Natural killer cell treated with Interleukin-12 subunit alpha and Interleukin-12 subunit beta and Interleukin-15 and Interleukin-18, amount 100 ng/mL, for 72 hours (primary cell): ENCODE measurements around the gene TM2D1. TPM values are rescaled to one million over a fixed set of nuclear protein-coding genes. Genes with fewer than 3 reads are reported as not detected.

Experiments
- ATAC-seq, 2 donors: fragments of 150-1000 bp; cut with Tn5 transposase in 1 of 2; sonication (Bioruptor Pico), chemical (Tn5 transposase) in 1 of 2; 2 replicates each; pipeline ENCODE4 v1.10.0; 2021
- DNase-seq: peaks from one replicate; pipeline ENCODE4 v3.0.0; 2022; ENCODE audit warnings: low spot score
- H3K27ac Mint-ChIP-seq, 2 donors: 1 replicate in 1 of 2; 2 replicates in 1 of 2; pipeline ENCODE4 v1.8.0; 2022; ENCODE audit warnings: mixed read lengths in 2 of 2, mild to moderate bottlenecking in 1 of 2, moderate library complexity in 1 of 2
- H3K27me3 Mint-ChIP-seq, 2 donors: 1 replicate in 1 of 2; 2 replicates in 1 of 2; pipeline ENCODE4 v1.8.0; 2022; ENCODE audit warnings: mixed read lengths in 2 of 2
- H3K36me3 Mint-ChIP-seq: one replicate; pipeline ENCODE4 v1.8.0; 2022; ENCODE audit warnings: mixed read lengths
- H3K4me1 Mint-ChIP-seq, 2 donors: 1 replicate in 1 of 2; 2 replicates in 1 of 2; pipeline ENCODE4 v1.8.0; 2022; ENCODE audit warnings: low read depth in 2 of 2, mixed read lengths in 2 of 2, mild to moderate bottlenecking in 1 of 2
- H3K4me3 Mint-ChIP-seq: one replicate; pipeline ENCODE4 v1.8.0; 2022; ENCODE audit warnings: mixed read lengths
- H3K9me3 Mint-ChIP-seq: 2 replicates; pipeline ENCODE4 v1.8.0; 2022; ENCODE audit warnings: mixed read lengths
- total RNA-seq, 2 donors: library from RNA; stranded (reverse); gene quantifications; one replicate each; pipeline ENCODE4 v1.2.3, GENCODE V29; 2022

TM2D1 gene
- total RNA-seq, 2 donors from 2014 or later, result 32.7 to 33.1 TPM

GRCh38 chr1:61645476-61645875 is 79.5 kb downstream of the TM2D1 start:
- Mint-ChIP-seq H3K27ac (no peak overlapping the region), H3K36me3 (no peaks in the 10 kb centered on the region), H3K27me3 (peaks cover 9 to 13% of the 10 kb centered on the region in 2 donors), H3K9me3 (no peaks in the 10 kb centered on the region), H3K4me3 (no peak overlapping the region), H3K4me1 (peaks cover 9 to 10% of the 10 kb centered on the region in 2 donors)
- DNase-seq (no peak), ATAC-seq (no peak)

GRCh38 chr1:61644303-61644702 is 80.6 kb downstream of the TM2D1 start:
- Mint-ChIP-seq H3K27me3 (peaks cover 13% of the 10 kb centered on the region in 2 donors), H3K27ac (no peak overlapping the region), H3K4me1 (peaks cover 9 to 10% of the 10 kb centered on the region in 2 donors), H3K4me3 (no peak overlapping the region), H3K36me3 (no peaks in the 10 kb centered on the region), H3K9me3 (no peaks in the 10 kb centered on the region)
- ATAC-seq (no peak), DNase-seq (no peak)

GRCh38 chr1:61642475-61643232 is 82.3 kb downstream of the TM2D1 start:
- ATAC-seq (no peak), DNase-seq (no peak)
- no peak overlapping the region for H3K27ac Mint-ChIP-seq
- peaks cover 9 to 10% of the 10 kb centered on the region in 2 donors for H3K4me1 Mint-ChIP-seq
- no peaks in the 10 kb centered on the region for H3K36me3 Mint-ChIP-seq
- H3K4me3 Mint-ChIP-seq, result no peak overlapping the region
- H3K9me3 Mint-ChIP-seq, result no peaks in the 10 kb centered on the region
- H3K27me3 Mint-ChIP-seq, result peaks cover 2 to 8% of the 10 kb centered on the region in 2 donors

GRCh38 chr1:61641578-61642336 is 83.2 kb downstream of the TM2D1 start:
- ATAC-seq (peak; percentile 84 to 89), DNase-seq (peak; percentile 63)
- no peaks in the 10 kb centered on the region for H3K36me3 Mint-ChIP-seq
- peak overlapping the region; percentile 52 for H3K4me3 Mint-ChIP-seq
- H3K27ac Mint-ChIP-seq, result no peak overlapping the region
- H3K27me3 Mint-ChIP-seq, result peaks cover 0 to 7% of the 10 kb centered on the region in 2 donors
- no peaks in the 10 kb centered on the region for H3K9me3 Mint-ChIP-seq
- peaks cover 9 to 10% of the 10 kb centered on the region in 2 donors for H3K4me1 Mint-ChIP-seq

- Mint-ChIP-seq H3K9me3 (no peaks in the 10 kb centered on the region), H3K27ac (no peak overlapping the region), H3K4me3 (peak overlapping the region; percentile 52), H3K4me1 (peaks cover 9 to 10% of the 10 kb centered on the region in 2 donors), H3K27me3 (peaks cover 0 to 7% of the 10 kb centered on the region in 2 donors), H3K36me3 (no peaks in the 10 kb centered on the region)
- no peak for DNase-seq
- ATAC-seq, result no peak
Observed at GRCh38 chr1:61640531-61641530, 84.1 kb downstream of the TM2D1 start.

GRCh38 chr1:61639608-61640336 is 85.2 kb downstream of the TM2D1 start:
- H3K27ac Mint-ChIP-seq, result no peak overlapping the region
- DNase-seq (no peak), ATAC-seq (no peak)
- peaks cover 0 to 7% of the 10 kb centered on the region in 2 donors for H3K27me3 Mint-ChIP-seq
- H3K36me3 Mint-ChIP-seq, result no peaks in the 10 kb centered on the region
- peaks cover 9 to 10% of the 10 kb centered on the region in 2 donors for H3K4me1 Mint-ChIP-seq
- H3K9me3 Mint-ChIP-seq, result no peaks in the 10 kb centered on the region
- H3K4me3 Mint-ChIP-seq, result no peak overlapping the region

GRCh38 chr1:61638911-61639605 is 85.9 kb downstream of the TM2D1 start:
- Mint-ChIP-seq H3K4me1 (peaks cover 9 to 10% of the 10 kb centered on the region in 2 donors), H3K4me3 (no peak overlapping the region), H3K27me3 (peaks cover 0 to 7% of the 10 kb centered on the region in 2 donors), H3K9me3 (no peaks in the 10 kb centered on the region), H3K36me3 (no peaks in the 10 kb centered on the region), H3K27ac (no peak overlapping the region)
- DNase-seq, result no peak
- no peak for ATAC-seq

GRCh38 chr1:61638296-61638695 is 86.6 kb downstream of the TM2D1 start:
- ATAC-seq (no peak), DNase-seq (no peak)
- H3K9me3 Mint-ChIP-seq, result no peaks in the 10 kb centered on the region
- no peak overlapping the region for H3K4me3 Mint-ChIP-seq
- H3K27me3 Mint-ChIP-seq, result peaks cover 0 to 7% of the 10 kb centered on the region in 2 donors
- H3K36me3 Mint-ChIP-seq, result no peaks in the 10 kb centered on the region
- H3K4me1 Mint-ChIP-seq, result peaks cover 9 to 10% of the 10 kb centered on the region in 2 donors
- H3K27ac Mint-ChIP-seq, result no peak overlapping the region

GRCh38 chr1:61637470-61637869 is 87.5 kb downstream of the TM2D1 start:
- Mint-ChIP-seq H3K36me3 (no peaks in the 10 kb centered on the region), H3K4me3 (no peak overlapping the region), H3K4me1 (peaks cover 9 to 10% of the 10 kb centered on the region in 2 donors), H3K9me3 (no peaks in the 10 kb centered on the region), H3K27ac (no peak overlapping the region), H3K27me3 (peaks cover 0 to 7% of the 10 kb centered on the region in 2 donors)
- ATAC-seq (no peak), DNase-seq (no peak)

GRCh38 chr1:61636814-61637213 is 88.1 kb downstream of the TM2D1 start:
- ATAC-seq, result no peak

GRCh38 chr1:61636376-61636775 is 88.6 kb downstream of the TM2D1 start:
- DNase-seq (no peak), ATAC-seq (no peak)
- Mint-ChIP-seq H3K36me3 (no peaks in the 10 kb centered on the region), H3K4me3 (no peak overlapping the region), H3K4me1 (peaks cover 5% of the 10 kb centered on the region in 2 donors), H3K9me3 (no peaks in the 10 kb centered on the region), H3K27ac (no peak overlapping the region), H3K27me3 (peaks cover 5 to 6% of the 10 kb centered on the region in 2 donors)

More at GRCh38 chr1:61636814-61637213, 88.1 kb downstream of the TM2D1 start:
- Mint-ChIP-seq H3K9me3 (no peaks in the 10 kb centered on the region), H3K27me3 (peaks cover under 1 to 7% of the 10 kb centered on the region in 2 donors), H3K4me1 (peaks cover 9% of the 10 kb centered on the region in 2 donors), H3K27ac (no peak overlapping the region), H3K4me3 (no peak overlapping the region), H3K36me3 (no peaks in the 10 kb centered on the region)
- DNase-seq, result no peak

- no peak overlapping the region for H3K27ac Mint-ChIP-seq
- H3K4me1 Mint-ChIP-seq, result no peaks in the 10 kb centered on the region
- H3K36me3 Mint-ChIP-seq, result no peaks in the 10 kb centered on the region
- DNase-seq (no peak), ATAC-seq (no peak)
- no peak overlapping the region for H3K4me3 Mint-ChIP-seq
- H3K9me3 Mint-ChIP-seq, result no peaks in the 10 kb centered on the region
- H3K27me3 Mint-ChIP-seq, result peaks cover 6 to 7% of the 10 kb centered on the region in 2 donors
Observed at GRCh38 chr1:61635557-61635956, 89.4 kb downstream of the TM2D1 start.
